Superior temporal gyrus (tissue), 1 donor: ENCODE results near the gene LPAR5.

Experiments used
- DNase-seq: peaks from one replicate; pipeline ENCODE4 v3.0.0-alpha.2; 2016; ENCODE audit errors: extremely low spot score

LPAR5 gene

GRCh38 chr12:6638305-6638704, 2.5 kb upstream of the LPAR5 start:
- no peak for DNase-seq

GRCh38 chr12:6635375-6635855, 344 bp downstream of the LPAR5 start:
- DNase-seq: no peak

- DNase-seq: no peak
Observed at GRCh38 chr12:6632026-6632983, 3.5 kb downstream of the LPAR5 start.

DNA sequence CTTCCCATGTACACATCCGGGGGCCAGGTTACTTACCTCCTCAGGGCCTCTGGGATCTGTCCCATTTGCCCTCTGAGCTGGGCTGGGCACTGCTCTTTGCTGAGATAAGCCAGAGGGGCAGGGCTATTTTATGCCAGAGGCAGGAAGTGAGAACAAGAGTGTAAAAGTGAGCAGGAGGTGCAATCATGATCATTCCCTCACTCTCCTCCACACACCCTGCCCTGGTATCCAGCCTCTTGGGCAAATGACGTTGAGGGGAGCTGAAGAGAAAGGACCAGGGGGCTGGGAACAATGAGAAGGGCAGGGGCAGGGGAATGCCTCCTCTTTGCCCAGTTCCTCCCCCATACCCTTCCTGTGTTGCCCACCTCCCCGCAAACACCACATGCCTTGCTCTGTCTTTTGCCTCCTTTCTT, 4.2 kb downstream of the LPAR5 start:
- no peak for DNase-seq

DNA sequence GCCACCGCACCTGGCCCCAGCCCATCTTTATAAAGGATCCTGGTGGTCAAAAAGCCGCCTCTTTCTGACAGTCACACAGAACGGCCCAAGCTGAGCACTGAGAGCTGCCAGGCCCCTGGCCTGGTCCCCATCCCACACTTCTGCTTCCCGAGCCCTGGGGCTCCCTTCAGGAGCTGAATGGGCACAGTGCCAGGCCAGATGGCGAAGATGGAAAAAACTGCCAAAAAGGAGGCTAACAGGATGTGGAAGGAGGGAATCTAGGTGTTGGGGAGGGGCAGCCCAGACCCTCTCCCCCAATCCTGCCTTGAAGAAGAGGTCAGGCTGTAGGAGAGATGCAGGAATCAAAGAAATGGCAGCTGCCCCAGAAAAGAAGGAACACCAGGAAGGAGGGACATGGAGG, 5.0 kb downstream of the LPAR5 start:
- no peak for DNase-seq

DNA sequence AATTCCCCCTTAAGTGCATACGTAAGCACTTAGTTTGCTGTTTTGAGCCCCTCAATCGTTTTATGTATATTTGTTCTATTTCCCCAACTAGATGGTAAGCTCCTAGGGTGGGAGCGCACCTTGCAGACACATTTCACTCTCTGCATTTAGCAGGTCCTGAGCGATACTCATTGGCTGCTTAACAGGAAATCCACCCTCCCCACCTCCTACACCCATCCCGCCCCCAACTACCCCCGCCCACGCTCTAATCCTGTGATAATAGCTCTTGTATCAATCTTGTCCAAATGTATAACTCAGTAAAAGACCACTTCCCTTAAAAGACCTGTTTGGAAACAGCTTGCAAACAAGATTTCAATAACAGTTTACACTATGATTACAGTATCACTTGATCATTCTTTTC, 8.1 kb downstream of the LPAR5 start:
- DNase-seq: no peak

DNA sequence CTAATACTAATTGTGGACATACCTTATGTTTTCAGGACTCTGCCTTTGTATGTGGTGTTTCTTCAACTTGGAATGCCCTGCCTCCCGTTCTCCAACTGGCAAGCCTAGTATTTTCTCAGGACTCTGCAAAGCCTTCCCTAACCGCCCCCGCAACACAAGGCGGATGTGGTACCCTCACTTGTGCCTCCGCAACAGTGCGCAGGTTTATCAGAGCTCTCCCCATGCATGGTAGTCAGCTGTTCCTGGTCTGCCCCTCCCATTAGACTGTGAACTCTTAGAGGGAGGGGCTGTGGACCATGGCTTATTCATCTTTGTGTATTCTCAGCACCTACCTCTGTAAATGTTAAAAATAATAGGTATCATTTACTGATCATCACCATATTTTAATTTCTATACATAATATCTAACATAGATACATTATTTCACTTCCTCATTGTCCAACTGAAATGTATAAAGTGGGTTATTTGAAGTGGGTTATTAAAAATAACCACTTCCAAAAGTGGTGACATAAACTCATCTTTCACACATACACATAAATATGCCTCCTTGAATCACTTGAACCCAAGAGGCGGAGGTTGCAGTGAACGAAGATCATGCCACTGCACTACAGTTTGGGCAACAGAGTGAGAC, 9.0 kb downstream of the LPAR5 start:
- no peak for DNase-seq

GRCh38 chr12:6620885-6621274, 14.9 kb downstream of the LPAR5 start:
- DNase-seq: no peak

DNA sequence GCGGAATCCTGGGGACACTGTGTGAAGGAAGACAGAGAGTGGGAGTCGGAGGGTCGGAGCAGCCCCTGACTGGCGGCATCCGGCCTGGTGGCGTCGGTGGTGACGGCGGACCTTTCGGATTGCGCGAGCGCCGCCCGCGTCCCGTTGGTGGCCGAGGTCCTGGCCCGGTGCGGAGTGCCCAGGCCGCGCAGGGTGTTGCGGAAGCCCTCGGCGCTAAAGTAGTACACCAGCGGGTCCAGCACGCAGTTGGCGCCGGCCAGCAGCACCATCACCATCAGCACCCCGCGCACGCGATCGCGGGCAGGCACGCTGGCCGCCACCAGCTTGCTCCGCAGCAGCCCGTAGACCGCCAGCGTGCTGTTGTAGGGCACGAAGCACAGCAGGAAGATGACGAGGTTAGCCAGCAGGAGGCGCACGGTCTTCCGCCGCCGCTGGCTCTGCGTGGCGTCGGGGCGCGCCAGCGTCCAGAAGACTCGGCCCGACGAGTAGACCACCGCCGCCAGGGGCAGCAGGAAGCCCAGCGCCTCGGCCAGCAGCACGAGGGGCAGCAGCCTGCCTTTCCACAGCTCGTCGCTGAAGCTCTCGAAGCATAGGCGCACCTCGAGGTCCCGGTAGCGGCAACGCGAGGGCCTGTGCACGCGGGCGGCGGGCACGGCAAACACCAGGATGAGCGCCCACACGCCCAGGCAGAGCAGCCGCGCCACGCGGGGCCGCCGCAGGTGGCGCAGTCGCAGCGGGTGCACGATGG, 15.4 kb downstream of the LPAR5 start:
- DNase-seq: peak; percentile 29

DNA sequence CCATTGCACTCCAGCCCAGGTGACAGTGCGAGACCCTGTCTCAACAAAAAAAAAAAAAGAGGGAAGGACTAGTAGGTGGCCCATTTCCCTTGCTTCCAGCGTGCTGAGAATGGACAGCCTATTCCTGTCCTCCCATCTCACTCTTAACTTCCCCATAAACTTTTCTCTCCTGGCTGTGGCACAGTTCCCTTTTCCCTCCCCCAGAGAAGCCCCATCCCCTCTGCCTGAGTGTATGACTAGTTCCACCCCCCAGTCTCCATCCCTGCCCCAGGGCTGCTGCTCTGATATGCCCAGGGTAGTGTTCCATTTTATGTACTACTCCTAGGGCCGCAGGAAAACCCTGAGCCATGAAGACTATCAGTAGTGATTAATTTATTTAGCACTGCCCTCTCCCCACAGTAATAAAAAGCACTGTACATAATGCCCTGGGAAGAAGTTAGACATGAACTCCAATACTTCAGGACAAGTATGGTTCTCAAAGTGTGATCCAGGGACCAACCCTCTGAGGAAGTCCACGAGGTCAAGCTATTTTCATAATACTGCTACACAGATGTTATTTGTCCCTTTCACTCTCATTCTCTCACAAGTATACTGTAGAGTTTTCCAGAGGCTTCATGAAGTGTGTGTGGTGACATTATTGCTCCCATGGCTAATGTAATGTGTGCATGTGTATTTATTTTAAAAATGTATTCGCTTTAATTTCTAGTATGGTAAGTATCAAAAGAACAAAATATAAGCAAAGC, 17.1 kb downstream of the LPAR5 start:
- peak; percentile 5 for DNase-seq

- no peak for DNase-seq
Observed at GRCh38 chr12:6615802-6616201, 20.0 kb downstream of the LPAR5 start.

GRCh38 chr12:6614513-6615172, 21.1 kb downstream of the LPAR5 start:
- peak; percentile 39 for DNase-seq

- peak; percentile 97 for DNase-seq
Observed at GRCh38 chr12:6613776-6614512, 21.8 kb downstream of the LPAR5 start.

DNA sequence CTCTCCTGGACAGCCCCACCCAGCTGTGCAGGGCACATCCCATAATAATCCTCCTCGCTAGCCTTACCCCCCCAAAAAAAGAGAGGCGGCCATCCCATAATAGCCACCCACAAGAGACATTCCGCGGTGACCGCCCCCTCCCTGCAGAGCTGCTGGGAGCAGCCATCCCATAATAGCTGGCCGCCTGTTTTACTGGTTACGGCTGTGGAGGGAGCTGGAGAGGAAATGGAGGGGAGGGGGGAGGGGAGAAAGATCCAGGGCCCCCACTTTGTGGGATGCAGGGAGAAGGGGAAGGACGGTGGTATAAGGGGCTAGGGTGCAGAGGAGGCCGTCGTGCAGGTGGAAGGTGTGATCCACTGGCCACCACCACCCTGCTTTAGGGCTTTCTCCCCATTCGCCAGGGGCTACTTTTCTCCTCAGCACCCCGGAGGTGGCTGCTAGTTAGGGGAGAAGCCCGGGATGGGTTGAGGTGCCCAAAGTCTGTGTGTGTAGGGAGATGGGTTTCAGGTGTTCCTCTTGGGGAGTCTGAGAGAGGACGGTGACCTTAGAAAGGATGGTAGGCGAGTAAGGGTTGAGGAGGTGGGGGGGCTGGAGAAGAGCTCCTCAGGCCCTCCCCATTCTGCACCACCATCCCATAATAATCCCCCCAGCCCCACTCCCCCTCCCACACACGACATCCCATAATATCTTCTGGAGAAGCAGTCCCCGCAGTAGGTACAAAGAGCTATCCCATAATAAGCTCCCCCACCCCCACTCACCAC, 22.6 kb downstream of the LPAR5 start:
- peak; percentile 82 for DNase-seq

- DNase-seq: peak; percentile 57
Observed at GRCh38 chr12:6612652-6613014, 23.1 kb downstream of the LPAR5 start.

GRCh38 chr12:6612247-6612646, 23.5 kb downstream of the LPAR5 start:
- DNase-seq: no peak

GRCh38 chr12:6608592-6609281, 27.0 kb downstream of the LPAR5 start:
- peak; percentile 30 for DNase-seq

GRCh38 chr12:6607751-6608591, 27.8 kb downstream of the LPAR5 start:
- DNase-seq: peak; percentile 86
